GM18502 (cell line): ENCODE results near the gene CCN2.
"Not testable (repeated sequence)": the region's sequence is repeated elsewhere in the genome, so short reads cannot be mapped to it uniquely, and the experiment has no call there.

Experiments used
- ATAC-seq: cut with Tn5 transposase; IDR thresholded peaks from one replicate; pipeline ENCODE4 v1.9.1; 2021; ENCODE audit warnings: mild to moderate bottlenecking; ENCODE audit not compliant: unreplicated experiment, poor library complexity

The CCN2 gene

GRCh38 chr6:131911951-131912350 lies 39.2 kb downstream of the CCN2 start:
- ATAC-seq, result no peak

- no peak for ATAC-seq
These were observed 40.2 kb downstream of the CCN2 start for GRCh38 chr6:131910956-131911355.

GRCh38 chr6:131910219-131910589 lies 41.0 kb downstream of the CCN2 start:
- peak; percentile 17 for ATAC-seq

GRCh38 chr6:131909408-131910218 lies 41.6 kb downstream of the CCN2 start:
- ATAC-seq, result peak; percentile 99

- ATAC-seq, result not testable (repeated sequence)
These were observed 42.4 kb downstream of the CCN2 start for GRCh38 chr6:131908787-131909186.

GRCh38 chr6:131903734-131904133 lies 47.4 kb downstream of the CCN2 start:
- not testable (repeated sequence) for ATAC-seq

GRCh38 chr6:131901326-131901873 lies 49.8 kb downstream of the CCN2 start:
- not testable (repeated sequence) for ATAC-seq

GRCh38 chr6:131900231-131900630 lies 50.9 kb downstream of the CCN2 start:
- ATAC-seq, result no peak

- no peak for ATAC-seq
These were observed 52.5 kb downstream of the CCN2 start for GRCh38 chr6:131898718-131899117.
